D721Med (cell line): ENCODE data around the gene NISCH.

ENCODE experiments used
- DNase-seq: peaks from one replicate; pipeline ENCODE4 v3.0.0; 2011; ENCODE audit warnings: low spot score; ENCODE audit not compliant: insufficient read length
- FAIRE-seq: peaks from 2 replicates; lab custom pipeline; 2011; peaks lifted over from hg19 to GRCh38; lab: Jason Lieb, UNC
- TF ChIP-seq, protein P1 (sequence below): IDR thresholded peaks from 2 replicates; pipeline ENCODE4 v1.5.1; 2012; ENCODE audit warnings: mild to moderate bottlenecking, control low read depth; ENCODE audit not compliant: insufficient read depth; ENCODE audit errors: missing control alignments

NISCH gene

DNA sequence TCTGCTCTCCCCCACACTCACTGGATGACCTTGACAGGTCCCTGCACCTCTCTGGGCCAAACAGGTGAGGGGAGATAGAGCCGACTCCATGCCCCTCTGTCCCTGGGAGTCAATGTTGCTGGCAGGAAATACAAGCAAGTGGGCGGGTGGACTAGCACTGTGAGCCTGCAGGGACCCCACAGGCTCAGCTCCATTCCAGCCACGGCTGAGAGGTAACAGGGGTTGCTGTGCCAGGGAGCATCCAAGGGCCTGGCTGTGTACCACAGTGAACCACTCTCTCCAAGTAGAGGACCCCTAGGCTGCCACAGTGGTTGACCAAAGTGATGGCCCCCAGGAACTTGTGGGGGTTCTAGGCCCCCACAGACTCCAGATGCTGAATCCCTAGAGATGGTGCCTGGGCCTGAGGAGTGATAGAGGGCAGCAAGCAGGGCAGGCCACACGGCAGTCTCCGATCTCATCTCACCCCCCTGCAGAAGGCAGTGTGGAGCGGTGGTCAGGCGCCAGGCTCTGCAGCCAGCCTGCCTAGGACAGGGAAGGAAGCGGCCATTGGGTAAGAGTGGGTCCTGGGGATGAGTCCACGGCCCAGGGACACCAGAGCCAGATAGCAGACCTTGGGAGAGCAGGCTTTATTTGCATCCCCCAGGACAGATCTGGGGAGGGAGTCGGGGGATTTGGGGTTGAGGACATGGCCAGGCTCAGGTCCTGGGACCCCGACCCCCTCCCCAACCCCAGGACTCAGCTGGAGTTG, 4.7 kb upstream of the NISCH start:
- FAIRE-seq, result no peak
- DNase-seq, result no peak
- TF ChIP-seq, protein P1, sequence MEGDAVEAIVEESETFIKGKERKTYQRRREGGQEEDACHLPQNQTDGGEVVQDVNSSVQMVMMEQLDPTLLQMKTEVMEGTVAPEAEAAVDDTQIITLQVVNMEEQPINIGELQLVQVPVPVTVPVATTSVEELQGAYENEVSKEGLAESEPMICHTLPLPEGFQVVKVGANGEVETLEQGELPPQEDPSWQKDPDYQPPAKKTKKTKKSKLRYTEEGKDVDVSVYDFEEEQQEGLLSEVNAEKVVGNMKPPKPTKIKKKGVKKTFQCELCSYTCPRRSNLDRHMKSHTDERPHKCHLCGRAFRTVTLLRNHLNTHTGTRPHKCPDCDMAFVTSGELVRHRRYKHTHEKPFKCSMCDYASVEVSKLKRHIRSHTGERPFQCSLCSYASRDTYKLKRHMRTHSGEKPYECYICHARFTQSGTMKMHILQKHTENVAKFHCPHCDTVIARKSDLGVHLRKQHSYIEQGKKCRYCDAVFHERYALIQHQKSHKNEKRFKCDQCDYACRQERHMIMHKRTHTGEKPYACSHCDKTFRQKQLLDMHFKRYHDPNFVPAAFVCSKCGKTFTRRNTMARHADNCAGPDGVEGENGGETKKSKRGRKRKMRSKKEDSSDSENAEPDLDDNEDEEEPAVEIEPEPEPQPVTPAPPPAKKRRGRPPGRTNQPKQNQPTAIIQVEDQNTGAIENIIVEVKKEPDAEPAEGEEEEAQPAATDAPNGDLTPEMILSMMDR, result no peak

DNA sequence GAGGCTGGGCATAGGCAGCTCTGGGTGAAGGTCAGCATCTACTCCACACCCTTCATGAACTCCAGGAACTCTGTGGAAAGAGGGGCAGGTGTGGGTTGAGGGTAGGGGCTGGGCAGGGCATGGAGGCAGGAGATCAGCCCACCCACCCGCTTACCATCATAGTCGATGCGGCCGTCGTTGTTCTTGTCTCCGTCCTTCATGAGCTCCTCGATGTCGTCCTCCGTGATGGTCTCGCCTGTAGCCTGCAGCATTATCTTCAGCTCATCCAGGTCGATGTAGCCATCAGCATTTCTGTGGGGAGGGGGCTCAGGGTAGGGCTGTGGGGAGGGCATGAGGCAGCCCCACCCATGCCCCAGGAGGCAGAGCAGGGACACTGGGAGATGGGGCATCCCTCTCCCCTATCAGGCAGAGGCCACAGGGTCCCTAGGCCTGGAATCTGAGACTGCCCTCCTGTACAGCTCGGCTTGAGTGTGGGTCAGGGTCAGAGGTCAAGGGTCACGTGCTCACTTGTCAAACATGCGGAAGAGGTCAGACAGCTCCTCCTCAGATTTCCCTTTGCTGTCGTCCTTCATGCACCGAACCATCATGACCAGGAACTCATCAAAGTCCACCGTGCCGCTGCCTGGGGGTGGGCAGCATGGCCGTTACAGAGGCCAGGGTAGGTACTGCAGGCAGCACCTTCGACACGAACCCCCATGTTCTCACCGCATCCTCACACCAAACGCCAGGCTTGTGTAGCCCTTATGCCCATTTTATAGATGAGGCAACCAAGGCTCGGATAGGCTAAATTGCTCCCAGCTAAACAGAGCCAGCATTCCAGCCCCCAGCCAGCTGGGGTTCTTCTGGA, 3.9 kb upstream of the NISCH start:
- DNase-seq (no peak), FAIRE-seq (no peak)
- TF ChIP-seq, protein P1, result no peak

DNA sequence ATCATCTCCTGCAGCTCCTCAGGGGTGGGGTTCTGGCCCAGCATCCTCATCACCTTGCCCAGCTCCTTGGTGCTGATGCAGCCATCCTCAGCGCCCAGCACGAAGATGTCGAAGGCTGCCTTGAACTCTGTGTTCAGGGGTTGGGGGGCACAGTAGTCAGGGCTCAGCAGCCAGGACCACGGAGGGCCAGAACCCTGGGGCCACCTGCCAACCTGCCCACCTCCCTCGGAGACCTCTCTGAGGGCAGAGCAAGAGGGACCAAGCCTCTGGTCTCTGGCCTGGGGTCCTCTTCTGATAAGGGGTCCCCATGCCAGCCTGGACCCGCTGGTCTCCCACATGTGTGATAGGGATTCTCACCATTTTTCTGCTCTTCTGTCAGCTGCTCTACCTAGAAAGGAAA, 3.3 kb upstream of the NISCH start:
- TF ChIP-seq, protein P1, result no peak
- DNase-seq, result no peak
- no peak for FAIRE-seq

DNA sequence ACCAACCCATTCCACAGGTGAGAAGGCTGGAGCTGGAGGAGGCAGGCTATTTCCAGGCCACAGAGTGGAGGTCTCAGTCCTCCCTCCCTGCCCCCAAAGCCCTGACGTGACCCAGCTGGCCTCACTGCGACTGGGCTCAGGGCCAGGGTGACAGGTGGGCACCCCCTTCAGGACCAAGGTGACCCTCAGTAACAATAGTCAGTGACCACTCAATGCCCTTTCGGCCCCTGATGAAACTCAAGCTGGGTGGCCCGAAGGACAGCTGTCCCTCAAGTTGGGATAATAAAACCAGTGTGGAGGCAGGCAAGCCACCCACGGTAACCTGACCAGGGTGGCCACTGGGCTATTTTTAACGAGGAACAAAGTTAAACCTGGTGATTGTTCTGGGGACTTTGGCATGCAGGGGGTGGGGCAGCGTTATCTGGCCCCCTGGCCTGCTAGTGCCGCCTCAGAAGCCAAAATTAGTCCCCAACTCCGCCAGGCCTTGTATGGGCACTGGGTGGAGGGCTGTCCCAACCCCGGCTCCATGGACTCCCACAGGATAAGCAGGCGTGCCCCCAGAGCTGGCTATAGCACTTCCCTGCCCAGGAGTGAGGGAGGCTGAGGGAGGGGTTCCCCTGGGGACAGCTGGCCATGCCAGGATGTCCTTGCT, 2.7 kb upstream of the NISCH start:
- DNase-seq (no peak), FAIRE-seq (no peak)
- TF ChIP-seq, protein P1, result no peak

DNA sequence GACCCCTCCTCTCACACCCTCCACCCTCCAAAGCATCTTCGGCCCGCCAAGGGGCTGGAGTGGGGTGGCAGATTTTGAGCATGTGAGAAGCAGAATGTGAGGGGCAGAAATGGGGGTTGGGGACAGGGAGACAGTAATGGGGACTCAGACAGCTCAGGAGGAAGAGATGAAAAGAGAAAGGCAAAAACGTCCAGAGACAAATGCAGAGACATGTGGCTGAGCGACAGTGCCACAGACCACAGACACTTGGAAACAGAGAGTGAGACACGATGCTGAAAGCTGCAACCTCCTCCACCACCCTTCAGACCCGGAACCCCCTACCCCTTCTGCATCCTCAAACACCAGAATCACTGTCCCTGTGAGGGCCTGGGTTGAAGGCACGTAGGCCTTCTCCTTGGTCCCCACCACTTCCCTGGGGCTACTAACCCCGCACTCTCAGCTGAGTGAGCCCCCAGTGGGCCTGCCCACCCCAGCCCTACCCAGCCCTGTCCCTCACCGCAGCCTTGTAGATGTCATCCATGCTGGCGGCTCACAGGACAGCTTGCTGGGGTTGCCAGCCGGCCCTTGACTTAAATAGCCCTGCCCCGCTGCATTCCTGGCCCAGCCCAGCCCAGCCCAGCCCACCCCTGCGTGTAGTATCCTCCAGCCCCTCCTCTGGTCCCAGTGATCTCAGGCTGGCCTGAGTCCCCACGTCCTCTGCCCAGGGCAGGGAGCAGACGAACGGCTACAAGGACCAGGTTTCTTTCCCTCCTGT, 1.7 kb upstream of the NISCH start, which contains the start of gene TNNC1:
Gene TNNC1, minus strand, starts transcription at position 546 of the 754 bp plus-strand sequence. Its CDS starts 26 bp downstream, at position 520.
- TF ChIP-seq, protein P1, result no peak
- no peak for FAIRE-seq
- DNase-seq, result no peak

DNA sequence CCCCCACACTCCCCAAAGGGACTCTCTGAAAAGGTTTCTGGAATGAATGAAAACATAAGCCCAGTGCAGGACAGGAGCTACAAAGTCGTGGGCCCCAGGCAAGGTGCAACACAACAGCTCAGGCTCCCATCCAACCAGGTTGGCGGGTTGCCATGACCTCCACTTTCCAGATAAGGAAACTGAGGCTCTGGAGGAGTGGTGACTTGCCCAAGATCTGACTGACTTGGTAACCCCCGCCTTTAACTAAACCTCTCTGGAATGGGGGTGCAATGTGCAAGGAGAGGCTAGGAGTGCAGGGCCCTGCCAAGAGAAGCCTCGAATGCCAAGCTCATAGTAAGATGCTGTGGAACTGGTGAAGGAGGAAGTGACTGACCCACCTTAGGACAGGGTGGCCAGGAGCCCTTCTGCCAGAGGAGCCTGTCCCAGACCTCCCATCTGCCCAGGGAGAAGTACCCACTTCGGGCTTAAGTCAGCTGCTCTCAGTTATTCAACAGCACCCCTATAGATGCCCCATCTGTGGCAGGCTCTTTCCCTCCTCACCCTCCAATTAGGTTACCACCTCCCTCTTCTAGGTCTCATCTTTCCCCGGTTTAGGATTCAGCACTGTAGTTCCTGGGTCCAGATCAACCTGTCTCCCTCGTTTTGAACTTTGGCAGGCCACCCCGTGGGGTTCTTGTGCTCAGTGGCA, 1.0 kb upstream of the NISCH start:
- TF ChIP-seq, protein P1, result no peak

More for the DNA sequence above, 1.0 kb upstream of the NISCH start:
- FAIRE-seq (no peak), DNase-seq (no peak)
